Stimulated activated CD8-positive, alpha-beta memory T cell treated with anti-CD3 and anti-CD28 coated beads, Interleukin-12 subunit alpha, Interleukin-12 subunit beta, amount 100 ng/mL, for 1 hour (primary cell): ENCODE results near the gene PCAT6.

Experiments
- DNase-seq: peaks from one replicate; pipeline ENCODE4 v3.0.0-alpha.2; 2020; ENCODE audit warnings: low read depth

PCAT6 gene

DNA sequence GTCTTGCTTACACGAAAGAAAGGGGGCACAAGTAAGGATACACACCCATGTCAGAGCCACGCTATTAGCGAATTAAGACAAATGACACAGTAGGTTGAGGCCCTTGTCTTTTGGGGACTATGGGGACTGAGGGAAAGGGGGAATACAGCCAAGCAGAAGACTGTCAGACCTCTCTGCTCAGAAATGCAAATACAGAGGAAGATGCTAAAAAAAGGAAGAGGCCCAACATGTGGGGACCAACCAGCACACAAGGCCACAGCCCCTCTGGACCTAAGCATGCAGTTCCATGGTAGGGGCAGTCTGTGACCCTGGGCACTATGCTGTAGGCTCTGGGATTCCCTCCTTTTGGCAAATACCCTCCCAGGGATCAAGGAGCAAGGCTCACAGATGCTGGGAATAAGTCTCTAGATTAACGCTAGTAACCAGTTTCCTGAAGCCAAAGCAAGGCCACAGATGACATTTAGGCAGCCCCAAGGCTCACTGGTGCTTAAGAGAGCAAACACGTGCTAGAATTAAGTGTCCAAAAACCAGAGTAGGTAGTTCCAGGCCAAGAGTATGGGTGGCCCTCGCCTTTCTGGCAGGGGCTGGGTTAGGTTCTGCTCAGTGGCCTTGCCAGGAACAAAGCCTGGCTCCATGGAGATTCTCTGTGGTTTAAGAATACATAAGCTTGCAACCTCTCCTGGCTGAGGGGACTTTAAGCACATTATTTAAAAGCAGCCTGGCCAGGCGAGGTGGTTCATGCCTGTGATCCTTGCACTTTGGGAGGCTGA, 40.0 kb downstream of the PCAT6 start:
- DNase-seq: no peak

DNA sequence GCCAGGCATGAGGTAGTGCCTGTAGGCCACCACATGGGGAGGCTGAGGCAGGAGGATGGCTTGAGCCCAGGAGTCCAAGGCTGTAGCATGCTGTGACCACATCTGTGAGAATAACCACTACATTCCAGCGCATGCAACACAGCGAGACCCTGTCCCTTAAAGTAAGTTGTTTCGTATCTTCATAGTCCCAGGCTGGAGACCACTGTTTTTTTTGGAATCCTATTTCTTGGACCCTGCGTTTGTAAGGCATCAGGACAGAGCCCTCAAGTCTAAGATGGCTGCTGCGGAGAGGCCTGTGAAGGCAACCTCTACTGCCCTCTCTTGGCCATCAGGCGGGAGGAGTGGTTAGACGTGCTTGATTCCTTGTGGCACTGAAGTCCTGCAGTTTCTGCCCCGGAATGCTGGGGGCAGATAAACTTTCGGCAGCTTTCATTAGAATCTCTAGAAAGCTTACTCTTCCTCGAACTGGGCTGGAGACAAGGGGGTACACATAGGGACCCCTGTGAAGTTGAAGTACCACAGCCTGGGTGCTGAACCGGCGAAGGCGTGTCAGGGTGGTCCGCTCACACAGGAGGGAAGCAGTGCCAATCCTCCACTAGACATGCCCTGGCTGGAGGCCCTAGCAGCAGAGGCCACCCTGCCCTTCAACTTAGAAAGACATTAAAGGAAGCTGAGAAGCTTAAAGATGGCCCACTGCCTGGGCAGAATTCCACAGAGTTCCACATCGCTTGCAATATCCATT, 41.6 kb downstream of the PCAT6 start:
- no peak for DNase-seq

DNA sequence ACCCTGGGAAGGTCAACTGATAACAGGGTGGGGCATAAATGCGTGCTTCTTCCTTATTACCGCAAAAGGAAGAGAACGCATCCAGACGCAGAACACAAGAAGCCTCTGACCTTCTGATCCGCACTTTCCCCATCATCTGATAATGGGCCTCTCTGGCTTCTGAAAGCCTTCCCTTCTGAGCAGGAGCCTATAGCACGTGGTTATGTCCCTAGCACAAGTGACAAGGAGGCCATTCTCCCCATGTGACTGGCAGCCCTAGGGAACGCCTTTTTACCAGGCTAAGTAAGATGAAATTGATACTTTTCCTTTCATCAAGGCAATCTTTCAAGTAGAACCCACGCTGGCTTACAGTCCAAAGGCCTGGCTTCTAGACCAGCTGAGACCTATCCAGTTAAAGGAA, 44.0 kb downstream of the PCAT6 start:
- no peak for DNase-seq

DNA sequence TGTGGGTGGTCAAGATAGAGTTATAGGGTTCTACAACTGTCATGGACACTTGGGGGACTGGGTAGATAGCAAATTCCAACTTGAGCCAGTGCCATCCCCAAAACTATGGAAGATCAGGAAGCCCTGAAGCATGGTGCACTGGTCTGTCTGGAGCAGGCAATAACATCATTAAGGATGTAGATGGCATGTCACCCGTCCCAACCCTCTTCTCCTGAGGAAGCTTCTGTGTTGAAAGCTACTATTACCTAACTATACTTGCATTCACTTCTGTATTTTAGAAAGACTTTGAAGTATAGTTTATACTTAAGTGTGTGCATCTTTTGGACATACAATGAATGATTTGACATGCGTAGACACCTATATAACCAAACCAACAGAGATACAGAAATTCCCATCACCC, 45.3 kb downstream of the PCAT6 start:
- no peak for DNase-seq

DNA sequence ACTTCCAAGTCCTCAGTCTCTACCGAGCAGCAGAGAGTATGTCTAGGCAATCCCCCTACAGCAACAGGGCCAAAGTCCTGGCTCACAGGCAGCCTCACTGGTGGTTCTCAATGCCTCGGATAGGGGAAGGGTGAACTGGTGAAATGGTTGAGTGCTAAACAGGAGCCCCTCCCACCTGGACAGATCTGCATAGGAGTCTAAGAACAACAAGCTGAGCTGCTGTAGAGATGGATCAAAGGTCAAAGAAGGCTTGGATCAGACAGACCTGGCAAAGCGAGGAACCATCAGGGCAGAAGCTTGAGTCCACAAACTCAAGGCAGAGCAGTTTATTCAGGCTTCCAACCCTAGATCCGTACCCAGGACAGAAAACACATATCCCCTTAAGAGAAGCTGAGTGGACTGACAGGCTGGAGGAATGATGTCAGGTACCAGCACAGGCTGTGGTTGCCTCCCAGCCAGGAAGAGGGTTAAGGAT, 46.4 kb downstream of the PCAT6 start:
- DNase-seq: no peak

DNA sequence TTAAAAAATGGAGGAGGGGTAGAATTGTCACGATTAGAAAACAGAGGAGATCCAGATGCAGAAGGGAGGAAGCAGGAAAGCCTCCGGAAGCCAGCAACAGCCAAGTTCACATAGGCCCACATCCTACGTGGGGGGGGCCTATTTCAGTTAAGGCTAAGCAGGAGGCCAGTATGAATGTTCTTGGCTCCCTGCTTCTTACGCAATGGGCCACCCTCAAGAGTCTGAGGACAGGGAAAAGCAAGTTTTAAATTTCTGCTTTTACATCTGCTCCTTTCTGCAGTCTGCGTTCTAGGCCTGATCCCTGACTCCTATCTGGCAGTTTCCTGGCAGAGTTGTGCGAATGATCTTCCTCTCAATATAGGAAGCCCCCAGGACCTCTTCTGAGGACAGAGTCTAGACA, 47.6 kb downstream of the PCAT6 start:
- no peak for DNase-seq

DNA sequence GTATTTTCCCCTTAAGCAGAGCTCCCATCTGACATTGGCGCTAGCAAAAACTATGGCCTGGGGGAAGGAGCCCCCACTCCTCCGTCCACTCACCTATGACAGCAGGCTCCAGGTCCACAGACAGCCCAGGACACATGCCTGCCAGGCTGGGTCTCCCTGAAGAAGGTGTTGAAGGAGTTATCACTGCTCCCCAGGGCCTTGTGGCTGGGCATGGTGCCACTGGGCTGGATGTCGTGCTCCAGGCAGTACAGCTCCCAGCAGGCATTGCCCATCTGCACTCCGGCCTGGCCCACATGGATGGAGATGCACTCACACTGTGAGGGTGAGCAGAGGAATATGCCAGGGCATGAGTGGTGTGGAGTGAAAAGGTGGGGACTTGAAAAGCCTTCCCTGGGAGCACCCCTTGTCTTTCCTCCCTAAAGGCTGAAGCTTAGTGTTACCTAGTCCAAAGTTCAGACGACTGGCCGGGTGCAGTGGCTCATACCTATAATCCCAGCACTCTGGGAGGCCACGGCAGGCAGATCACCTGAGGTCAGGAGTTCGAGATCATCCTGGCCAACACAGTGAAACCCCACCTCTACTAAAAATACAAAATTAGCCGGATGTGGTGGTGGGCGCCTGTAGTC, 48.1 kb downstream of the PCAT6 start:
- DNase-seq: no peak

DNA sequence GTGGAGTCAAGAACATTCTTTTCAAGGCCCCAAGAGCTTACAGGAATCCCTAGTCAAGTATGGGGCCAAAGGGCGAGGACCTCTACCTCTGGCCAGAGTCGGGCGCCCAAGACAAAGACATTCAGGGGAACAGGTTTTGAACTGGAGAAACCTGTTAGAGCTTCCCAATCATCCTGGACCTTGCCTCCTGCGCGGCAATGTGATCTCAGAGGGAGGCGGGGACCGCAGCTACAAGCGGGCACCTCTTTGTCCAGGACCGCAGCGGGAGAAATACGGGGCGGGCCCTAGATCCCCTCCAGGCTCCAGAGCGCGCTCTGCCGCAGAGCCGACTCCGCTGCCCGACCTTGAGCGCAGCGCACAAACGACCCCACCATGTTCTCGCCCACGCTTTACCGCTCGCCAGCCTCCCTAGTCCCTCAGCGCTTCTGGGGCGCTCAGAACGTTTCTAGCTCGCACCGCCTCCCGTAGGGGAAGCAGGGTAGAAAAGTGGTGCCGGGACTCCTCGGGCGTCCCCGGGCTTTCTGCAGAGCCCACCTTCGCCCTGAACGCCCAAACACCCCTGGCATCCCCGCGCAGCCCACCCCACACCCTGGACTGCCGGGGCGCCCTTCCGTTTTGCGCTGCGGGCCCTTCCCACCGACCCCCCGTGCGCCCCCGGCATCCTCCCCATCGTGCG, 50.1 kb downstream of the PCAT6 start:
- DNase-seq: no peak
